ENCODE data around the gene IQSEC1.

The IQSEC1 gene

GRCh38 chr3:12963231-12963896 is 109.9 kb downstream of the IQSEC1 start:
- TF ChIP-seq CTCF (IDR thresholded peaks at IDR 0.05; ENCODE audit: insufficient read depth, low read depth, low read length, missing control alignments), result no peak
- DNase-seq (ENCODE audit: low read depth), result no peak
- H3K4me3 ChIP-seq (ENCODE audit: low read depth, low read length), result no peak overlapping the region

- DNase-seq (ENCODE audit: low read depth), result no peak
- no peak overlapping the region for H3K4me3 ChIP-seq (ENCODE audit: low read depth, low read length)
- no peak for TF ChIP-seq CTCF (IDR thresholded peaks at IDR 0.05; ENCODE audit: insufficient read depth, low read depth, low read length, missing control alignments)
Measured at GRCh38 chr3:12962292-12962691, 110.9 kb downstream of the IQSEC1 start.

GRCh38 chr3:12961697-12962036 is 111.6 kb downstream of the IQSEC1 start:
- no peak overlapping the region for H3K4me3 ChIP-seq (ENCODE audit: low read depth, low read length)
- no peak for DNase-seq (ENCODE audit: low read depth)
- TF ChIP-seq CTCF (IDR thresholded peaks at IDR 0.05; ENCODE audit: insufficient read depth, low read depth, low read length, missing control alignments), result no peak

GRCh38 chr3:12961007-12961696 is 112.1 kb downstream of the IQSEC1 start:
- no peak overlapping the region for H3K4me3 ChIP-seq (ENCODE audit: low read depth, low read length)
- TF ChIP-seq CTCF (IDR thresholded peaks at IDR 0.05; ENCODE audit: insufficient read depth, low read depth, low read length, missing control alignments), result no peak
- DNase-seq (ENCODE audit: low read depth), result no peak

GRCh38 chr3:12960497-12960896 is 112.7 kb downstream of the IQSEC1 start:
- no peak overlapping the region for H3K4me3 ChIP-seq (ENCODE audit: low read depth, low read length)
- TF ChIP-seq CTCF (IDR thresholded peaks at IDR 0.05; ENCODE audit: insufficient read depth, low read depth, low read length, missing control alignments), result no peak
- no peak for DNase-seq (ENCODE audit: low read depth)

- no peak for TF ChIP-seq CTCF (IDR thresholded peaks at IDR 0.05; ENCODE audit: insufficient read depth, low read depth, low read length, missing control alignments)
- no peak for DNase-seq (ENCODE audit: low read depth)
- H3K4me3 ChIP-seq (ENCODE audit: low read depth, low read length), result no peak overlapping the region
Measured at GRCh38 chr3:12959838-12960378, 113.3 kb downstream of the IQSEC1 start.

Measured in GM12865 (cell line).